Measurements from ENCODE around the gene TMEM72.

TMEM72 gene

DNA sequence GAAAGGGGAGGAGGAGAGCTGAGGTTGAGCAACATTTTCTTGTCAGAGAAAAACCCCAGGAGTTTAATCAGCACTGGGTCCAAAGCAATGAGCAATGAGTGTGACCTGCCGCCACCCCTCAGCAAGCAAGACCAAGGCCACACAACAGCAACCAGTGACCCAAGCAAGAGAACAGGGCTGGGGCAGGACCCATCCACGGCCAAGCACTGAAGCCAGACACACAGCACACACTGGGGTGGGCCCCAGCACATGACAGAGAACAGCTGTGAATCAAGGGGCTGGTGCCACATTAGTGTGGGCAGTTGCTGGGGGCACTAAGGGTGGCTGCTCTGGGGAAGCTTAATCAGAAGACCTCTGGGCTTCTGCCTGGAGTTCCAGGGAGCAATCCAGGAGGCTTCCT lies 16.2 kb downstream of the TMEM72 start:
- Histone ChIP-seq H3K4me3 (ENCODE audit: severe bottlenecking) (no peak overlapping the region), H3K36me3 (ENCODE audit: low read depth) (no peaks in the 10 kb centered on the region), H3K4me1 (ENCODE audit: insufficient read depth, poor library complexity, severe bottlenecking) (no peaks in the 10 kb centered on the region), H3K27ac (ENCODE audit: poor library complexity, severe bottlenecking) (no peak overlapping the region), H3K9me3 (ENCODE audit: severe bottlenecking) (no peaks in the 10 kb centered on the region), H3K27me3 (ENCODE audit: insufficient read depth, poor library complexity, severe bottlenecking) (no peaks in the 10 kb centered on the region)
- ATAC-seq (ENCODE audit: low read depth) (no peak), DNase-seq (ENCODE audit: low spot score) (no peak)
- no peak for TF ChIP-seq CTCF (IDR thresholded peaks at IDR 0.05; ENCODE audit: poor library complexity, severe bottlenecking)

- ATAC-seq (ENCODE audit: low read depth) = no peak
- Histone ChIP-seq H3K27me3 (ENCODE audit: insufficient read depth, poor library complexity, severe bottlenecking) (no peaks in the 10 kb centered on the region), H3K36me3 (ENCODE audit: low read depth) (no peaks in the 10 kb centered on the region), H3K9me3 (ENCODE audit: severe bottlenecking) (no peaks in the 10 kb centered on the region), H3K4me1 (ENCODE audit: insufficient read depth, poor library complexity, severe bottlenecking) (no peaks in the 10 kb centered on the region), H3K4me3 (ENCODE audit: severe bottlenecking) (no peak overlapping the region), H3K27ac (ENCODE audit: poor library complexity, severe bottlenecking) (no peak overlapping the region)
- DNase-seq (ENCODE audit: low spot score) = no peak
- TF ChIP-seq CTCF (IDR thresholded peaks at IDR 0.05; ENCODE audit: poor library complexity, severe bottlenecking) = no peak
These were observed 17.3 kb downstream of the TMEM72 start for GRCh38 chr10:44928462-44928861.

GRCh38 chr10:44929356-44930255 lies 18.5 kb downstream of the TMEM72 start:
- no peak for DNase-seq (ENCODE audit: low spot score)
- H3K27me3 ChIP-seq (ENCODE audit: insufficient read depth, poor library complexity, severe bottlenecking) = no peaks in the 10 kb centered on the region
- ATAC-seq (ENCODE audit: low read depth) = no peak
- H3K9me3 ChIP-seq (ENCODE audit: severe bottlenecking) = no peaks in the 10 kb centered on the region
- TF ChIP-seq CTCF (IDR thresholded peaks at IDR 0.05; ENCODE audit: poor library complexity, severe bottlenecking) = no peak
- no peak overlapping the region for H3K4me3 ChIP-seq (ENCODE audit: severe bottlenecking)
- H3K27ac ChIP-seq (ENCODE audit: poor library complexity, severe bottlenecking) = no peak overlapping the region
- no peaks in the 10 kb centered on the region for H3K36me3 ChIP-seq (ENCODE audit: low read depth)
- H3K4me1 ChIP-seq (ENCODE audit: insufficient read depth, poor library complexity, severe bottlenecking) = no peaks in the 10 kb centered on the region

DNA sequence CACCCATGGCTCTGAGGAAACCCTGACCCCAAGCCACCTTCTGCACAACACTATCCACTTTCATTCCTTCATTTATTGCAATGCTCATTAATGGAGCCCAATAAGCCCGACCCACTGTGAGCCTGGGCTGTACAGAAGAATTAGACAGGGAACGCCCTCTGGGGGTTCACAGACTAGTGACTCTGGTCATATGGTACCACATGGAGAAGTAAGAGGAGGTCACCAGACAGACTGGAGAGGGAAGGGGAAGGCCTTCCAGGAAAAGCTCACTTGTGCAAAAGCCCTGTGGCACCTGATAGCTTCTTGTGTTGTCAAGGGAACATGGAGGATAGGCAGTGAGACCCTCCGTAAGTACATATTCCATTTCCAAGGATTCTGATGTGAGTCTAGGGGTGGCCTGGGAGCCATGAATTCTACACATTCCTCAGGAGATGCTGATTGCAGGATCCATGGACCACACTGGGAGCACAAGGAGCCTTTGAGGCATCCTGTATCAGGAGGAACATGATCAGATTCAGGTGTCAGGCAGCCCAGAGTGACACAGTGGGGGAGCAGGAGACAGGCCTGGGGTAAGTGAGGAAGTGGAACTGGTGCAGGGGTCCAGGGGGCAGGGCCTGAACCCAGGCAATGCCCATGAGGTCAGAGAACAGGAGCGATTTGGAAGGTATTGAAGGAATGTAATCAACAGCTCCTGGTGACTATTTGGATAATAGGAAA lies 19.9 kb downstream of the TMEM72 start:
- no peak for ATAC-seq (ENCODE audit: low read depth)
- no peak for TF ChIP-seq CTCF (IDR thresholded peaks at IDR 0.05; ENCODE audit: poor library complexity, severe bottlenecking)
- DNase-seq (ENCODE audit: low spot score) = no peak
- Histone ChIP-seq H3K9me3 (ENCODE audit: severe bottlenecking) (no peaks in the 10 kb centered on the region), H3K4me1 (ENCODE audit: insufficient read depth, poor library complexity, severe bottlenecking) (no peaks in the 10 kb centered on the region), H3K36me3 (ENCODE audit: low read depth) (no peaks in the 10 kb centered on the region), H3K4me3 (ENCODE audit: severe bottlenecking) (no peak overlapping the region), H3K27ac (ENCODE audit: poor library complexity, severe bottlenecking) (no peak overlapping the region), H3K27me3 (ENCODE audit: insufficient read depth, poor library complexity, severe bottlenecking) (no peaks in the 10 kb centered on the region)
